Left ventricle myocardium inferior (tissue), 1 donor: ENCODE measurements around the gene CHD5. TPM values are rescaled to one million over a fixed set of nuclear protein-coding genes. Genes with fewer than 3 reads are reported as not detected.

Experiments used
- DNase-seq: peaks from one replicate; pipeline ENCODE4 v3.0.0-alpha.2; 2020
- H3K27ac ChIP-seq: fragments of 200-600 bp; replicated peaks from 2 replicates; pipeline ENCODE4 v1.8.0; 2021
- H3K27me3 ChIP-seq: fragments of 200-600 bp; 2 replicates; pipeline ENCODE4 v1.8.0; 2021; ENCODE audit warnings: low read depth
- H3K36me3 ChIP-seq: fragments of 200-600 bp; 2 replicates; pipeline ENCODE4 v1.8.0; 2021
- H3K4me1 ChIP-seq: fragments of 200-600 bp; 2 replicates; pipeline ENCODE4 v1.8.0; 2021
- H3K4me3 ChIP-seq: fragments of 200-600 bp; 2 replicates; pipeline ENCODE4 v1.8.0; 2021; ENCODE audit warnings: mild to moderate bottlenecking, moderate library complexity
- H3K9me3 ChIP-seq: fragments of 200-600 bp; replicated peaks from 2 replicates; pipeline ENCODE4 v1.8.0; 2021
- CTCF ChIP-seq: fragments of 200-600 bp; IDR thresholded peaks from 2 replicates; pipeline ENCODE4 v1.8.0; 2021; ENCODE audit warnings: antibody characterized with exemption, mild to moderate bottlenecking, borderline replicate concordance
- intact Hi-C: fragments of 100-400 bp; cut with micrococcal nuclease; formaldehyde crosslinking; loops from one replicate; pipeline ENCODE4 v1.11.0; 2022
- total RNA-seq: library from RNA; stranded (reverse); fragmentation: NEBNext Ultra II Directional; extraction: Animal tissue kit (Norgen Biotek cat#: 25700); gene quantifications from one replicate; pipeline ENCODE4 v1.2.1, GENCODE V29; 2021
- donor health status: DM: no; HTN: yes; CAD: no; lungs with severe emphysema.

Gene CHD5
- total RNA-seq, 1 donor from 2014 or later = 0.19 TPM

- Histone ChIP-seq H3K9me3 (no peaks in the 10 kb centered on the region), H3K27ac (no peak overlapping the region), H3K27me3 (peaks cover 96% of the 10 kb centered on the region), H3K36me3 (no peaks in the 10 kb centered on the region), H3K4me1 (peaks cover 16% of the 10 kb centered on the region), H3K4me3 (no peak overlapping the region)
- TF ChIP-seq CTCF = no peak
- no peak for DNase-seq
- intact Hi-C loops = no loop called here
These were observed 4.7 kb downstream of the CHD5 start for GRCh38 chr1:6175411-6175828.

- H3K4me1 ChIP-seq = peaks cover 10% of the 10 kb centered on the region
- no peak overlapping the region for H3K4me3 ChIP-seq
- DNase-seq = no peak
- no peak for TF ChIP-seq CTCF
- peaks cover 96% of the 10 kb centered on the region for H3K27me3 ChIP-seq
- no peaks in the 10 kb centered on the region for H3K36me3 ChIP-seq
- no peaks in the 10 kb centered on the region for H3K9me3 ChIP-seq
- intact Hi-C loops = no loop called here
- no peak overlapping the region for H3K27ac ChIP-seq
These were observed 5.3 kb downstream of the CHD5 start for GRCh38 chr1:6174621-6175410.

- no peak overlapping the region for H3K4me3 ChIP-seq
- no peak for TF ChIP-seq CTCF
- H3K27me3 ChIP-seq = peaks cover 96% of the 10 kb centered on the region
- H3K36me3 ChIP-seq = no peaks in the 10 kb centered on the region
- no peak for DNase-seq
- intact Hi-C loops = no loop called here
- H3K27ac ChIP-seq = no peak overlapping the region
- no peaks in the 10 kb centered on the region for H3K9me3 ChIP-seq
- H3K4me1 ChIP-seq = peaks cover 4% of the 10 kb centered on the region
These were observed 7.6 kb downstream of the CHD5 start for GRCh38 chr1:6172549-6172948.

- no peak for DNase-seq
- peaks cover 4% of the 10 kb centered on the region for H3K4me1 ChIP-seq
- H3K27ac ChIP-seq = no peak overlapping the region
- H3K4me3 ChIP-seq = no peak overlapping the region
- H3K27me3 ChIP-seq = peaks cover 96% of the 10 kb centered on the region
- H3K9me3 ChIP-seq = no peaks in the 10 kb centered on the region
- intact Hi-C loops = no loop called here
- peak; percentile 34 for TF ChIP-seq CTCF
- H3K36me3 ChIP-seq = no peaks in the 10 kb centered on the region
These were observed 8.5 kb downstream of the CHD5 start for GRCh38 chr1:6171548-6172124.

GRCh38 chr1:6170742-6171201 is 9.3 kb downstream of the CHD5 start:
- intact Hi-C loops = no loop called here
- Histone ChIP-seq H3K4me3 (no peak overlapping the region), H3K27me3 (peaks cover 95% of the 10 kb centered on the region), H3K27ac (no peak overlapping the region), H3K36me3 (no peaks in the 10 kb centered on the region), H3K9me3 (no peaks in the 10 kb centered on the region), H3K4me1 (peaks cover 4% of the 10 kb centered on the region)
- no peak for DNase-seq
- TF ChIP-seq CTCF = no peak
